GM19043 (cell line): Measurements from ENCODE around the gene TSSK2.
"Not testable (repeated sequence)": the region's sequence is repeated elsewhere in the genome, so short reads cannot be mapped to it uniquely, and the experiment has no call there.

Experiments used
- ATAC-seq: cut with Tn5 transposase; IDR thresholded peaks from one replicate; pipeline ENCODE4 v1.9.1; 2021; ENCODE audit warnings: low read depth; ENCODE audit not compliant: unreplicated experiment

Gene TSSK2

GRCh38 chr22:19130959-19131684 is at the start of gene TSSK2:
Gene TSSK2, plus strand, starts transcription at chr22:19131308. Its CDS starts 92 bp downstream, at chr22:19131400.
- no peak for ATAC-seq

DNA sequence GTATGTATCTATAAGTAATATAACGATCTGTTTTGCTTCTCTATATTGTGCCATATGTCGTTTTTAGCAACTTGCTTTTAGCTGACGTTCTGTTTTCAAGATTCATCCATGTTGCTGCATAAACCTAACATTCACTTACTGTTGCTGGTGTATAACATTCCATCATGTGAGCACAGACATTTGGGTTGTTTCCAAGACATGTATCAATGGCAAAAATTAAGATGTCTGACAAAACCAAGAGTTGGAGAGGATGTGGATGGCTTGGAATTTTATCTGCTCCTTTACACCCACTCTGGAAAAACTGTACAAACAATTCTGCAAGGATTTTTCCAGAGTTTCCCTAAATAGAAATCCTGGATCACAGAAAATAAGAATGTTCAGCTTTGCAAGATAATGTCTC is 49.8 kb upstream of the TSSK2 start:
- ATAC-seq: no peak

DNA sequence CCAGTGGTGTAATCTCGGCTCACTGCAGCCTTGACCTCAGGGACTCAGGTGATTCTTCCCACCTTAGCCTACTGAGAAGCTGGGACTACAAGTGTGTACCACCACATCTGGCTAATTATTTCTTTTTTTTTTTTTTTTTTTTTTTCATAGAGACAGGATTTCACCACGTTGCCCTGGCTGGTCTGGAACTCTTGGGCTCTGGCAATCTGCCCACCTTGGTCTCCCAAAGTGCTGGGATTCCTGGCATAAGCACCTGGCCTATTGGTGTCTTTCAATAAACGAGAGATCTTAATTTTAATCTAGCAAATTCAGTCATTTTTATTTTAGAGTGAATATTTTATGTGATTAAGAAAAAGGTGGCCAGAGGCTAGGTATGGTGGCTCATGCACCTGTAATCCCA is 49.0 kb upstream of the TSSK2 start:
- no peak for ATAC-seq

DNA sequence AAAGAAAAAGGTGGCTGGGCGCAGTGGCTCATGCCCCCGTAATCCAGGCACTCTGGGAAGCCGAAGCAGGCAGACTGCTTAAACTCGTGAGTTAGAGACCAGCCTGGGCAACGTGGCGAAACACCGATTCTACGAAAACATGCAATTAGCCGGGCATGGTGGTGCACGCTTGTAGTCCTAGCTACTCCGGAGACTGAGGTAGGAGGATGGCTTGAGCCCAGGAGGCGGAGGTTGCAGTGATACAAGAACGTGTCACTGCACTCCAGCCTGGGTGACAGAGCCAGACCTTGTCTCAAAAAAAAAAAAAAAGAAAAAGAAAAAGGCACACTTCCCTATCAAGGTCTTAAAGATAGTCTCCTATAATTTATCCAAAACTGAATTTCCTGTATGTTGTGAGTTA is 48.3 kb upstream of the TSSK2 start:
- ATAC-seq: no peak

DNA sequence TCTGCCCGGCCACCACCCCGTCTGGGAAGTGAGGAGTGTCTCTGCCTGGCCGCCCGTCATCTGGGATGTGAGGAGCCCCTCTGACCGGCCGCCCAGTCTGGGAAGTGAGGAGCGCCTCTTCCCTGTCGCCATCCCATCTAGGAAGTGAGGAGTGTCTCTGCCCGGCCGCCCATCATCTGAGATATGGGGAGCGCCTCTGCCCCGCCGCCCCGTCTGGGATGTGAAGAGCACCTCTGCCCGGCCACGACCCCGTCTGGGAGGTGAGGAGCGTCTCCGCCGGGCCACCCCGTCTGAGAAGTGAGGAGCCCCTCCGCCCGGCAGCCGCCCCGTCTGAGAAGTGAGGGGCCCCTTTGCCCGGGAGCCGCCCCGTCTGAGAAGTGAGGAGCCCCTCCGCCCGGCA is 47.0 kb upstream of the TSSK2 start:
- not testable (repeated sequence) for ATAC-seq

DNA sequence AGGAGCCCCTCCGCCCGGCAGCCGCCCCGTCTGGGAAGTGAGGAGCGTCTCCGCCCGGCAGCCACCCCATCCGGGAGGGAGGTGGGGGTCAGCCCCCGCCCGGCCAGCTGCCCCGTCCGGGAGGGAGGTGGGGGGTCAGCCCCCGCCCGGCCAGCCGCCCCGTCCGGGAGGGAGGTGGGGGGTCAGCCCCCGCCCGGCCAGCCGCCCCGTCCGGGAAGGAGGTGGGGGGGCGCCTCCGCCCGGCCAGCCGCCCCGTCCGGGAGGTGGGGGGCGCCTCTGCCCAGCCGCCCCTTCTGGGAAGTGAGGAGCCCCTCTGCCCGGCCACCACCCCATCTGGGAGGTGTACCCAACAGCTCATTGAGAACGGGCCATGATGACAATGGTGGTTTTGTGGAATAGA is 46.5 kb upstream of the TSSK2 start:
- ATAC-seq: not testable (repeated sequence)

- ATAC-seq: no peak
Measured at GRCh38 chr22:19085233-19085718, 45.8 kb upstream of the TSSK2 start.

DNA sequence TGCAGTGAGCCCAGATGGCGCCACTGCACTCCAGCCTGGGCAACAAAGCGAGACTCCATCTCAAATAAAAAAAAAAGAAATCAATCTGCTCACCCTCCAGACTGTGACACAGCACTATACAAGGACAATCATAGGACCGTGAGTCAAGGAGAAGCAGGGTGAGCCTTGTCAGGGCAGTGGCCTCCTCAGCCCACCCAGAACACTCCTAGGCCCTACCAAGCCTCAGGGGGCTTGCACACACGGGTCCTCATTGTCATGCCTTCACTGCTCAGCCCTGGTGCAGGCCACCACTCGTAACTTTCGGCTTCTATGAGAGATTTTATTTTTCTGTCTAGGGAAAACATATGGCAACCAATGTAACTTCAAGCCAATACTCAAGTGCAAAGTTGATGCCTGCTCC is 44.7 kb upstream of the TSSK2 start:
- no peak for ATAC-seq

GRCh38 chr22:19086896-19087295 is 44.2 kb upstream of the TSSK2 start:
- no peak for ATAC-seq

- ATAC-seq: no peak
Measured at GRCh38 chr22:19088866-19089595, 42.1 kb upstream of the TSSK2 start.

DNA sequence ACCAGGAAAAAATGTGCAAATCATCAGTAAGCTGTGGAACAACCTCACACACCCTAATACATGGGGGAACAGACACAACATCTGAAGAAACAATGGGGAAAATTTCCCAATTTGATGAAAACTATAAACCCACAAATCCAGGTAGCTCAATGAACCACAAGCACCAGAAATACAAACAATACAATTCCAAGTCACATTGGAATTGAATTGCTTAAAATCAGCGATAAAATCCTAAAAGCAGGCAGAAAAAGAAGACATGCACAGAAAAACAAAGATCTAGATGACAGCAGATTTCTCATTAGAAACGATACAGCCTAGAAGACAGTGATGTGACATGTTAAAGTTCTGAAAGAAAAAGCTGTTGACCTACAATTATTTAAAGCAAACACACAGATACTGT is 40.9 kb upstream of the TSSK2 start:
- no peak for ATAC-seq

DNA sequence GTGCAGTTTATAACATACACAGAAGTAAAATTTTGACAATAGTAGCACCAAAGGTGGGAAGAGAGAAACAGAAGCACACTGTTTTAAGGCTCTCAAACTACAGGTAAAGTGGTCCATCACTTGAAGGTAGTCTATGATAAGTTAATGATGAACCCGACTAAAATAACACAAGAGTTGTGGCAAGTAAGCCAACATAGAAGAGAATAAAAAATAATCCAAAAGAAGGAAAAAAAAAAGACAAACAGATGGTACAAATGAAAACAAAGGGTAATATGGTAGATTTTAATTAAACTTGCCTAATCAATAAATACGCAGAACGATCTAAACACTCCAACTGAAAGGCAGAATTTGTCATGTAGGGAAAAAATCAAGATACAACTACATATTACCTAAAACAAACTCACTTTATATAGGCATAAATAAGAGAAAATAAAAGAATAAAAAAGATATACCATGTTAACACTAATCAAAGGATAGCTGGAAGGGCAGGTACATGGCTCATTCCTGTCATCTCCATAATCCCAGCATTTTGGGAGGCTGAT is 40.5 kb upstream of the TSSK2 start:
- ATAC-seq: no peak

- ATAC-seq: no peak
Measured at GRCh38 chr22:19092725-19093124, 38.4 kb upstream of the TSSK2 start.

GRCh38 chr22:19094393-19094997 is 36.6 kb upstream of the TSSK2 start:
- no peak for ATAC-seq

DNA sequence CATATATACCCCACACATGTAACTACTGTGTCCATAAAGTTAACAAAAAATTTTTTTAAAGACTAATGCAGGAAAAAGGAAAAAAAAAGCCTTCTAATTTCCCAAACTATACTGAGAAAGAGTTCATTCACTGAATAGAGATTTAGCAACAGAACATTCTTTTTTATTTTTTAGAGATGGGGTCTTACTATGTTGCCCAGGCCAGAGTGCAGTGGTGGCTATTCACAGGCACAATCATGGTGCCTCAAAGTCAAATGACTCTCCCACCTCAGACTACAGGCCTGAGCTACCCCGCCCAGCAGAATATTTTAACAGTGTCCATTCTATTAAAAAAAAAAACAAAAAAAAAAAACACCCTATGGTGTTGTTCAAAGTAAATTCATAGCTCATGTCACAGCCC is 34.6 kb upstream of the TSSK2 start:
- ATAC-seq: no peak

DNA sequence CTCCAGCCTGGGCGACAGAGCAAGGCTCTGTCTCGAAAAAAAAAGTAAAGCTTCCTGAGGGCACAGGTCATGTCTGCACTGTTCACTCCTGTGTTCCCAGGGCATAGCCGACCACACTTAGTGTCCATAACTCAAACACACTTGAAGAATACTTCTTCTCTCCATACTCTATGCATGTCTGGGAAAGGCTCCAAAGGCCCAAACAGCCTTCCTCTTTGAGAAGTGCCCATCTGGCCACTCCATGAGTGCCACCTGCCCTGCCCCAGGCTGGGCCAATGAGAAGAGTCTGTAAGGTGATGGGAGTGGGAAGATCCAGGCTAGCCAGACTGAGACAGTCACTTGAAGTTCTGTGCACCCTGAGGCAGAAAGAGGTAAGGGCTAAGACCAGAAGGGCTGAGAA is 33.6 kb upstream of the TSSK2 start:
- no peak for ATAC-seq

DNA sequence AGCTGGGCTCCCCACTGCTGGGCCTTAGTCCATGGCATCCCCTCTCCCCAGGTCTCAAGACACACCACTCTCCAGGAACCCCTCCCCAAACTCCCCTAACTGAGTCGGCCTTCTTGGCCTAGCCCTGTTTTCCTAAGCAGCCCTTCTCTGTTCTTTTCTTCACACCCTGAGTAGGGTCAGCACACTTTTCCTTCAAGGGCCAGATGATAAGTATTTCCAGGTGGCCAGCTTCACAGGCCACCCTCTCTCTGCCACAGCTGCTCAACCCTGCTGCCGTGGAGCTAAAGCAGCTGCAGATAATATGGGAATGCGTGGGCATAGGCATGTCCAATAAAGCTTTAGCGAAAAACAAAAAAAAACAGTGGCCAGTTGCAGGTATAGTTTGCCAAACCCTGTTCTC is 33.0 kb upstream of the TSSK2 start:
- ATAC-seq: no peak

DNA sequence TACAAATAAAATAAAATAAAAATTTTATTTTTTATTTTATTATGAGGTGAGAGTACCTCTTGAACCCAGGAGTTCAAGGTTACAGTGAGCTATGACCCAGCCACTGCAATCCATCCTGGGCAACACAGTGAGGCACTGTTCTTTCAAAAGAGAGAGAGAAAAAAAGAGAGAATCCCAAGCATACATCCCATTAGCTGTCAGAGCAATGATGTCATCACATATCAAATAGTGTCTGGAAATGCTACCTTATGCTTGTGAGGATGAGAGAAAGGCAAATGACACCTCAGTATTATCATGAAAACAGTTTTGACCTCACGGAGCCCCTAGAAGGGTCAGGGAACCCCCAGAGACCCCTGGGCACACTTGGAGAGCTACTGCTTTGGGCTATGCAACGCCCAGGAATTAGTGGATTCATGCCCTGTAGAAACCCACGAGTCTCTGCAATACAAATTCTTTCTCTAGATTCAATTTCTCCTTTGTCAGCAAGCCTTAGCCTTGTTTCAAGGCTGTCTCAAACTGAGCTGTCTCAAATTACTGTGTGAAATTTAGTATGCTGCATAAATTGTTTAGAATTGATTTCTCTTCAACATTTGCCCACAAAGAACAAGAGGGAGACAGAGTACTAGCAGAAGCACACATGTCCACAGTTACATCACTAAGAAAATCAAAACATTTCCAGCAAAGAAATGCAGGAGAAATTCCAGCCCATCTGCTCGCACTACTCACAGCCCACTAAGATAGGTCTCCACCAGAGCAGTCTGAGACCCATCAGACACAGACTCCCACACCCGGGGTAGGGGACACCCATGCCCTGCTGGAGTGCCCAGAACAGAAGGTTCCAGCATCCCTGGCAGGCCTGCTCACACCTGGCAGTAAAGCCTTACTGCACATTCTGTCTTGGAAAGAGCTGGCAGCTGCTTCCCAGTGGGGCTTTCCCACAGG is 27.0 kb upstream of the TSSK2 start:
- no peak for ATAC-seq

DNA sequence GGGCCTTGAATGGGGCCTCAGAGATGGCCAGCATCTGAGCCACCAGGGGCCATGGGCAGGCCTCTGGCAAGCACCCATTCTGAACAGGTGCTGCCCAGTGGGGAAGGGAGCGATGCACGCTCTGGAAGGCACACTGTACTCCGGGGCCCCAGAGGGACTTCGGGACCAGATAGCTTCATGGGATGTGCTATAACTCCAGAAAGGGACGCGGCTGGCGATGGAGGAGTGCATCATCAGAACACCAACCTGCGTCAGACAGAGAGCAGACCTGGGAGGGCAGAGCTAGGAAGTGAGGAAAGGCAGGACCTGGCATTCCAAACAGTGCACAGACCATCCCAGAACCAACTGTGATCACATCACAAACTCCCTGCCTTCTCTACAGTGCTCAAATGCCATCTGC is 25.7 kb upstream of the TSSK2 start:
- no peak for ATAC-seq
